A673 (cell line): ENCODE measurements around the gene NTNG1. TPM values are rescaled to one million over a fixed set of nuclear protein-coding genes. Genes with fewer than 3 reads are reported as not detected.

Experiments used
- BruUV-seq: library from RNA; stranded (reverse); fragments of 400-500 nt; replicated peaks from 2 replicates; lab custom pipeline; 2021; lab: Mats Ljungman, UMichigan
- CTCF ChIA-PET: fragments of 300-600 bp; sonication (Branson Sonifier 250); formaldehyde crosslinking; loops from one replicate; lab custom pipeline; 2022; ENCODE audit warnings: antibody characterized with exemption; lab: Charles Lee
- POLR2A ChIA-PET: fragments of 300-600 bp; sonication (Branson Sonifier 250); formaldehyde crosslinking; loops from one replicate; lab custom pipeline; 2022; ENCODE audit warnings: antibody characterized with exemption; ENCODE audit not compliant: low non-redundant PET; lab: Charles Lee
- DNase-seq: peaks from one replicate; pipeline ENCODE4 v3.0.0-alpha.2; 2015; ENCODE audit warnings: low spot score
- H3K27ac ChIP-seq: fragments of 200-600 bp; sonication (generic); 2 replicates; pipeline ENCODE4 v1.5.1; 2016; ENCODE audit warnings: mixed run types, low read depth, mild to moderate bottlenecking, mixed read lengths, antibody characterized with exemption, low read length; ENCODE audit not compliant: poor library complexity, severe bottlenecking
- H3K27me3 ChIP-seq: fragments of 200-600 bp; sonication (generic); replicated peaks from 2 replicates; pipeline ENCODE4 v1.6.1; 2017; ENCODE audit warnings: mixed run types, low read depth, mild to moderate bottlenecking, mixed read lengths, antibody characterized with exemption, low read length; ENCODE audit not compliant: insufficient read depth, poor library complexity
- H3K36me3 ChIP-seq: fragments of 200-600 bp; sonication (generic); 2 replicates; pipeline ENCODE4 v1.6.1; 2016; ENCODE audit warnings: mixed run types, mild to moderate bottlenecking, mixed read lengths, antibody characterized with exemption, low read length; ENCODE audit not compliant: insufficient read depth, poor library complexity, severe bottlenecking
- H3K4me1 ChIP-seq: fragments of 200-600 bp; sonication (generic); 2 replicates; pipeline ENCODE4 v1.6.1; 2017; ENCODE audit warnings: mixed run types, mild to moderate bottlenecking, mixed read lengths, antibody characterized with exemption, low read length; ENCODE audit not compliant: insufficient read depth, poor library complexity, severe bottlenecking
- H3K4me3 ChIP-seq: fragments of 200-600 bp; sonication (generic); 2 replicates; pipeline ENCODE4 v1.5.1; 2016; ENCODE audit warnings: low read depth, mixed run types, mild to moderate bottlenecking, mixed read lengths, low read length; ENCODE audit not compliant: poor library complexity, severe bottlenecking
- H3K9me3 ChIP-seq: fragments of 200-600 bp; sonication (generic); 2 replicates; pipeline ENCODE4 v1.6.1; 2016; ENCODE audit warnings: mixed run types, low read depth, mild to moderate bottlenecking, mixed read lengths, antibody characterized with exemption, low read length; ENCODE audit not compliant: poor library complexity, severe bottlenecking
- CTCF ChIP-seq: fragments of 300-800, 200-600 bp; sonication (generic); conservative IDR thresholded peaks from 2 replicates; pipeline ENCODE4 v1.5.1; 2017; ENCODE audit warnings: low read depth, mild to moderate bottlenecking, antibody characterized with exemption, low read length, moderate library complexity, mixed read lengths
- EZH2 ChIP-seq: fragments of 200-600 bp; sonication (generic); IDR thresholded peaks from 2 replicates; pipeline ENCODE4 v1.6.1; 2017; ENCODE audit warnings: borderline replicate concordance, low read depth, mild to moderate bottlenecking, mixed read lengths, antibody characterized with exemption, low read length; ENCODE audit not compliant: poor library complexity, severe bottlenecking
- intact Hi-C: fragments of 100-400 bp; cut with micrococcal nuclease; formaldehyde crosslinking; loops from one replicate; pipeline ENCODE4 v1.10.0; 2022; ENCODE audit not compliant: unreplicated experiment
- total RNA-seq: library from RNA; stranded (reverse); gene quantifications from 2 replicates; pipeline ENCODE4 v1.2.3, GENCODE V29; 2021

NTNG1 gene
- total RNA-seq, 1 experiment from 2014 or later = 91.5 TPM

- intact Hi-C loops = no loop called here
- no TSS peak for BruUV-seq
- peaks cover 11% of the 10 kb centered on the region for H3K4me1 ChIP-seq
- POLR2A ChIA-PET = no interaction called here
- no peaks in the 10 kb centered on the region for H3K9me3 ChIP-seq
- no peaks in the 10 kb centered on the region for H3K36me3 ChIP-seq
- no peak for TF ChIP-seq CTCF
- no peak for TF ChIP-seq EZH2
- H3K4me3 ChIP-seq = no peak overlapping the region
- no peaks in the 10 kb centered on the region for H3K27me3 ChIP-seq
- CTCF ChIA-PET = no interaction called here
- H3K27ac ChIP-seq = no peak overlapping the region
- DNase-seq = no peak
These were observed 266.2 kb downstream of the NTNG1 start for GRCh38 chr1:107407011-107407410.

GRCh38 chr1:107413546-107413945, 272.7 kb downstream of the NTNG1 start:
- no peaks in the 10 kb centered on the region for H3K9me3 ChIP-seq
- H3K27ac ChIP-seq = no peak overlapping the region
- CTCF ChIA-PET = no interaction called here
- no TSS peak for BruUV-seq
- intact Hi-C loops = no loop called here
- no peaks in the 10 kb centered on the region for H3K27me3 ChIP-seq
- no peak overlapping the region for H3K4me3 ChIP-seq
- H3K36me3 ChIP-seq = no peaks in the 10 kb centered on the region
- POLR2A ChIA-PET = no interaction called here
- TF ChIP-seq CTCF (no peak), EZH2 (no peak)
- DNase-seq = no peak
- no peaks in the 10 kb centered on the region for H3K4me1 ChIP-seq

GRCh38 chr1:107413951-107414350, 273.1 kb downstream of the NTNG1 start:
- Histone ChIP-seq H3K9me3 (no peaks in the 10 kb centered on the region), H3K27me3 (no peaks in the 10 kb centered on the region), H3K27ac (no peak overlapping the region), H3K4me1 (no peaks in the 10 kb centered on the region), H3K36me3 (no peaks in the 10 kb centered on the region), H3K4me3 (no peak overlapping the region)
- ChIA-PET CTCF (no interaction called here), POLR2A (no interaction called here)
- intact Hi-C loops = no loop called here
- no peak for DNase-seq
- TF ChIP-seq EZH2 (no peak), CTCF (no peak)
- no TSS peak for BruUV-seq
